ENCODE results near the gene SMNDC1.

GRCh38 chr10:110275128-110275729, 29.5 kb downstream of the SMNDC1 start:
- TF ChIP-seq POLR2AphosphoS5 (IDR thresholded peaks at IDR 0.05) (no peak), CTCF (IDR thresholded peaks at IDR 0.05) (no peak), POLR2A (IDR thresholded peaks at IDR 0.05) (no peak)
